ENCODE data around the gene KLHL13.

KLHL13 gene

DNA sequence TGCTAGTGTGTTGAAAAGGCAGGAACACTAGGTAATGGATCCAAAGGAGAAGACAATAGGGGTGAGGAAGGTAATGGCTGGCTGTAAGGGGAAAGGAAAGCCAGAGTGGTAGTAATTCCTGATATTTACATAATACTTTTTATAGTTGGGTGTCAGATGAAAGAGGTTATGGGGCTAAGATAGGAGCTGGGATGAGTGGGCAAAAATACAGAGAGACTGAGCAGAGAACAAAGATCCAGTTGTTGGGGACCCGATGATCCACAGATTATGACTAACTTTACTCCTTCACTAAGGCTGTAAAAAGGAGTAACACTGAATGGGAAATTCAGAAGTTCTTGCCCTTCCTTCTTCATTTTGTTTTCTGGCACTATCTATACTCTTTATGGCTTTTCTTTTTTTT, 138.2 kb downstream of the KLHL13 start:
- Histone ChIP-seq H4K20me1 (ENCODE audit: insufficient read depth, low read length, poor library complexity, severe bottlenecking) (no peaks in the 10 kb centered on the region), H3K79me2 (ENCODE audit: insufficient read depth, low read length) (no peaks in the 10 kb centered on the region), H3K36me3 (ENCODE audit: insufficient read depth, low read length) (no peaks in the 10 kb centered on the region), H3K9ac (ENCODE audit: low read depth, low read length, poor library complexity, severe bottlenecking) (no peak overlapping the region), H3K27me3 (ENCODE audit: insufficient read depth, low read length, poor library complexity, severe bottlenecking) (no peaks in the 10 kb centered on the region), H3K9me2 (replicated peaks; ENCODE audit: low read depth, low read length) (no peaks in the 10 kb centered on the region), H3K9me3 (ENCODE audit: insufficient read depth, low read depth, low read length) (no peaks in the 10 kb centered on the region), H3F3A (ENCODE audit: low read depth) (no peaks in the 10 kb centered on the region), H3K4me1 (ENCODE audit: insufficient read depth, low read length, poor library complexity, severe bottlenecking) (no peaks in the 10 kb centered on the region), H2AFZ (ENCODE audit: low read length) (no peak overlapping the region), H3K4me3 (ENCODE audit: low read length, poor library complexity, severe bottlenecking) (no peak overlapping the region), H3K4me2 (ENCODE audit: low read depth, low read length, poor library complexity, severe bottlenecking) (no peak overlapping the region)
- TF ChIP-seq, protein P1, sequence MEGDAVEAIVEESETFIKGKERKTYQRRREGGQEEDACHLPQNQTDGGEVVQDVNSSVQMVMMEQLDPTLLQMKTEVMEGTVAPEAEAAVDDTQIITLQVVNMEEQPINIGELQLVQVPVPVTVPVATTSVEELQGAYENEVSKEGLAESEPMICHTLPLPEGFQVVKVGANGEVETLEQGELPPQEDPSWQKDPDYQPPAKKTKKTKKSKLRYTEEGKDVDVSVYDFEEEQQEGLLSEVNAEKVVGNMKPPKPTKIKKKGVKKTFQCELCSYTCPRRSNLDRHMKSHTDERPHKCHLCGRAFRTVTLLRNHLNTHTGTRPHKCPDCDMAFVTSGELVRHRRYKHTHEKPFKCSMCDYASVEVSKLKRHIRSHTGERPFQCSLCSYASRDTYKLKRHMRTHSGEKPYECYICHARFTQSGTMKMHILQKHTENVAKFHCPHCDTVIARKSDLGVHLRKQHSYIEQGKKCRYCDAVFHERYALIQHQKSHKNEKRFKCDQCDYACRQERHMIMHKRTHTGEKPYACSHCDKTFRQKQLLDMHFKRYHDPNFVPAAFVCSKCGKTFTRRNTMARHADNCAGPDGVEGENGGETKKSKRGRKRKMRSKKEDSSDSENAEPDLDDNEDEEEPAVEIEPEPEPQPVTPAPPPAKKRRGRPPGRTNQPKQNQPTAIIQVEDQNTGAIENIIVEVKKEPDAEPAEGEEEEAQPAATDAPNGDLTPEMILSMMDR (conservative IDR thresholded peaks at IDR 0.05; ENCODE audit: low read length) = no peak
- TF ChIP-seq EZH2phosphoT487 (IDR thresholded peaks at IDR 0.05; ENCODE audit: borderline replicate concordance) = no peak

DNA sequence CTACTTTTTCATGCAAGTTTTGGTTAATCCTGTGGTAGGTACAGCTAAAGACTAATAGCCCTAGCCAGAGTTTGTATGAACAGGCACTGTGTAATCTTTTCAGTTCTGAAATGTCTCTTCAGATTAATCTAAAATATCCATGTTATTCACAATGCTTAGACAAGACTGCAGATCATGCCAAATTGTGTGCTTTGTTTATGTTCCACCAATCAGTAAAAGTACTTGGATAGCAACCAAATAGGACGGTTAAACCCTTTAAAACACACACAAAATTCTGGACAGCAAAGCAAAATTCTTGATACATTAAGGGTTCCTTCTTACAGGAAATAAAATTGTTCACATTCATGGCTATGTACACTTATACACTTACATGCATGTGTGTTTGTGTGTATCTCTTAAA, 139.1 kb downstream of the KLHL13 start:
- Histone ChIP-seq H2AFZ (ENCODE audit: low read length) (no peak overlapping the region), H3K4me2 (ENCODE audit: low read depth, low read length, poor library complexity, severe bottlenecking) (no peak overlapping the region), H3K9me3 (ENCODE audit: insufficient read depth, low read depth, low read length) (no peaks in the 10 kb centered on the region), H3K79me2 (ENCODE audit: insufficient read depth, low read length) (no peaks in the 10 kb centered on the region), H3K4me1 (ENCODE audit: insufficient read depth, low read length, poor library complexity, severe bottlenecking) (no peaks in the 10 kb centered on the region), H3K4me3 (ENCODE audit: low read length, poor library complexity, severe bottlenecking) (no peak overlapping the region), H3F3A (ENCODE audit: low read depth) (no peaks in the 10 kb centered on the region), H3K36me3 (ENCODE audit: insufficient read depth, low read length) (no peaks in the 10 kb centered on the region), H4K20me1 (ENCODE audit: insufficient read depth, low read length, poor library complexity, severe bottlenecking) (no peaks in the 10 kb centered on the region), H3K27me3 (ENCODE audit: insufficient read depth, low read length, poor library complexity, severe bottlenecking) (no peaks in the 10 kb centered on the region), H3K9ac (ENCODE audit: low read depth, low read length, poor library complexity, severe bottlenecking) (no peak overlapping the region), H3K9me2 (replicated peaks; ENCODE audit: low read depth, low read length) (no peaks in the 10 kb centered on the region)
- no peak for TF ChIP-seq EZH2phosphoT487 (IDR thresholded peaks at IDR 0.05; ENCODE audit: borderline replicate concordance)
- TF ChIP-seq, protein P1 (conservative IDR thresholded peaks at IDR 0.05; ENCODE audit: low read length) = no peak

DNA sequence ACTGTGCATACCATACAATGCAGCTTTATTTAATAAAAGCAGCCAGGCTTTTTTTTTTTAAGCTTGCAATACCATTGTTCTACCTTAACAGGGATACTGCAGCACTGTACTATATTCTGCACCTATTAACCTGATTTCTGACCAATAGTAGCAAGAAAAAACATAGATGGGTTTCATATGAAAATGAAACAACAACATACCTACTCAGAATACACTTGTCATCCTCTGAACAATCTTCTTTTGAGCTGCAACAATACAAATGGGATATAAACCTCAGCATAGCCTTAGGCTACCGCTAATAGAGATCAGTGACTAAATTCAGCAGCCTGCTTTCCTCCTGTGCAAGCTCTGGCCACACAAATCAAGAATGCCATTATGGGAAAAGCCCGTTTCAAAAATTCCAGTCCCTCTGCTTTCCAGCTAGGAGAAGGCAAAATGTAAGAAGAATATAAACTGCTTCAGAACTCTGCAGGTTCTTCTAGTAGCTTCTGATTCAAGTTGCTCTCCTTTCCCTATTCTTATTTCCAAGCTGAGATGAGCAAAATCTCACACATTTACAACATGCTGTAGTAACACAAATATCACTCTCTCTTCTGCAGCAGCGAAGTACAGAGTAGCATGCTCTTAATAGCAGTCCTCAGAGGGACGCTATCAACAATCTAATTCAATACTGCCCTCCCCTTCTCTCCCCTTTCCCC, 143.4 kb downstream of the KLHL13 start:
- Histone ChIP-seq H3K4me2 (ENCODE audit: low read depth, low read length, poor library complexity, severe bottlenecking) (no peak overlapping the region), H3K4me3 (ENCODE audit: low read length, poor library complexity, severe bottlenecking) (no peak overlapping the region), H2AFZ (ENCODE audit: low read length) (no peak overlapping the region), H3K36me3 (ENCODE audit: insufficient read depth, low read length) (no peaks in the 10 kb centered on the region), H3K79me2 (ENCODE audit: insufficient read depth, low read length) (no peaks in the 10 kb centered on the region), H3F3A (ENCODE audit: low read depth) (no peaks in the 10 kb centered on the region), H3K4me1 (ENCODE audit: insufficient read depth, low read length, poor library complexity, severe bottlenecking) (no peaks in the 10 kb centered on the region), H4K20me1 (ENCODE audit: insufficient read depth, low read length, poor library complexity, severe bottlenecking) (no peaks in the 10 kb centered on the region), H3K9me2 (replicated peaks; ENCODE audit: low read depth, low read length) (no peaks in the 10 kb centered on the region), H3K9me3 (ENCODE audit: insufficient read depth, low read depth, low read length) (no peaks in the 10 kb centered on the region), H3K9ac (ENCODE audit: low read depth, low read length, poor library complexity, severe bottlenecking) (no peak overlapping the region), H3K27me3 (ENCODE audit: insufficient read depth, low read length, poor library complexity, severe bottlenecking) (no peaks in the 10 kb centered on the region)
- TF ChIP-seq, protein P1 (conservative IDR thresholded peaks at IDR 0.05; ENCODE audit: low read length) = no peak
- no peak for TF ChIP-seq EZH2phosphoT487 (IDR thresholded peaks at IDR 0.05; ENCODE audit: borderline replicate concordance)

All from Loucy (cell line).